Right forelimb (tissue), 1 donor: ENCODE data around the gene NR2E1.

Experiments
- DNase-seq: peaks from one replicate; pipeline ENCODE4 v3.0.0-alpha.2; 2018

Gene NR2E1

GRCh38 chr6:108156938-108157233 is 8.9 kb upstream of the NR2E1 start:
- no peak for DNase-seq

GRCh38 chr6:108157234-108157980 is 8.4 kb upstream of the NR2E1 start:
- no peak for DNase-seq

- no peak for DNase-seq
Measured at GRCh38 chr6:108157981-108158525, 7.8 kb upstream of the NR2E1 start.

- DNase-seq: no peak
Measured at GRCh38 chr6:108159981-108160380, 5.8 kb upstream of the NR2E1 start.

GRCh38 chr6:108161724-108162282 is 4.0 kb upstream of the NR2E1 start:
- no peak for DNase-seq

- DNase-seq: no peak
Measured at GRCh38 chr6:108163267-108163643, 2.6 kb upstream of the NR2E1 start.

GRCh38 chr6:108163644-108164542 is 1.9 kb upstream of the NR2E1 start:
- no peak for DNase-seq

GRCh38 chr6:108164543-108164814 is 1.3 kb upstream of the NR2E1 start:
- DNase-seq: no peak

GRCh38 chr6:108164815-108165706 is 761 bp upstream of the NR2E1 start:
- DNase-seq: no peak

- DNase-seq: no peak
Measured at GRCh38 chr6:108166664-108167448, 1.0 kb downstream of the NR2E1 start.

- no peak for DNase-seq
Measured at GRCh38 chr6:108167449-108168089, 1.7 kb downstream of the NR2E1 start.

GRCh38 chr6:108168090-108168463 is 2.3 kb downstream of the NR2E1 start:
- no peak for DNase-seq

GRCh38 chr6:108168501-108169463 is 3.0 kb downstream of the NR2E1 start:
- DNase-seq: no peak

GRCh38 chr6:108169464-108170331 is 3.9 kb downstream of the NR2E1 start:
- no peak for DNase-seq

GRCh38 chr6:108170332-108171290 is 4.8 kb downstream of the NR2E1 start:
- DNase-seq: no peak

- DNase-seq: no peak
Measured at GRCh38 chr6:108171291-108171917, 5.6 kb downstream of the NR2E1 start.

GRCh38 chr6:108171918-108172516 is 6.2 kb downstream of the NR2E1 start:
- no peak for DNase-seq
